Smooth muscle cell (in vitro differentiated cells): Measurements from ENCODE around the gene GPC5. TPM values are rescaled to one million over a fixed set of nuclear protein-coding genes. Genes with fewer than 3 reads are reported as not detected.

Experiments used
- DNase-seq: peaks from one replicate; lab custom pipeline; 2025; ENCODE audit not compliant: unreplicated experiment; lab: John Stamatoyannopoulos, UW
- H2AFZ ChIP-seq: fragments of 200-600 bp; sonication (generic); 2 replicates; pipeline ENCODE4 v1.6.0; 2016; ENCODE audit warnings: antibody characterized with exemption, low read depth, mild to moderate bottlenecking
- H3F3A ChIP-seq: fragments of 200-600 bp; sonication (generic); 2 replicates; pipeline ENCODE4 v1.6.0; 2017; ENCODE audit warnings: antibody characterized with exemption, low read depth
- H3K27ac ChIP-seq: fragments of 200-600 bp; sonication (generic); 2 replicates; pipeline ENCODE4 v1.5.1; 2016; ENCODE audit warnings: low read depth, mild to moderate bottlenecking
- H3K27me3 ChIP-seq: fragments of 200-600 bp; sonication (generic); 2 replicates; pipeline ENCODE4 v1.6.1; 2016; ENCODE audit warnings: low read depth, mild to moderate bottlenecking
- H3K36me3 ChIP-seq: fragments of 200-600 bp; sonication (generic); 2 replicates; pipeline ENCODE4 v1.5.1; 2016; ENCODE audit warnings: low read depth
- H3K4me1 ChIP-seq: fragments of 200-600 bp; sonication (generic); 2 replicates; pipeline ENCODE4 v1.5.1; 2016; ENCODE audit warnings: low read depth
- H3K4me2 ChIP-seq: fragments of 200-600 bp; sonication (generic); 2 replicates; pipeline ENCODE4 v1.6.0; 2016; ENCODE audit warnings: mild to moderate bottlenecking
- H3K4me3 ChIP-seq: fragments of 200-600 bp; sonication (generic); 2 replicates; pipeline ENCODE4 v1.5.1; 2016; ENCODE audit warnings: mild to moderate bottlenecking
- H3K79me2 ChIP-seq: fragments of 200-600 bp; sonication (generic); 2 replicates; pipeline ENCODE4 v1.6.0; 2016; ENCODE audit warnings: low read depth, mild to moderate bottlenecking
- H3K9ac ChIP-seq: fragments of 200-600 bp; sonication (generic); 2 replicates; pipeline ENCODE4 v1.6.0; 2016; ENCODE audit warnings: low read depth
- H3K9me3 ChIP-seq: fragments of 200-600 bp; sonication (generic); replicated peaks from 2 replicates; pipeline ENCODE4 v1.5.1; 2016; ENCODE audit warnings: low read depth
- H4K20me1 ChIP-seq: fragments of 200-600 bp; sonication (generic); 2 replicates; pipeline ENCODE4 v1.6.0; 2016; ENCODE audit warnings: low read depth
- WGBS: methylation state at CpG from one replicate; pipeline ENCODE4 v1.1.7; 2016; ENCODE audit warnings: low lambda C conversion rate; 5-methylcytosine and 5-hydroxymethylcytosine counted together
- polyA plus RNA-seq: library from polyadenylated mRNA; unstranded; fragments of >200 nt; fragmentation: Nextera tagmentation; extraction: Ambion mirVana; gene quantifications from 2 replicates; pipeline ENCODE4 v1.2.1, GENCODE V29; 2016
- total RNA-seq: library from RNA; depleted of rRNA; stranded (reverse); fragments of >200 nt; gene quantifications from 2 replicates; pipeline ENCODE4 v1.2.3, GENCODE V29; 2014
- TF ChIP-seq, protein P1 (sequence below): fragments of 200-600 bp; sonication (generic); IDR thresholded peaks from 2 replicates; pipeline ENCODE4 v1.5.1; 2017; ENCODE audit warnings: borderline replicate concordance, mild to moderate bottlenecking, antibody characterized with exemption; ENCODE audit not compliant: insufficient read depth, poor library complexity, severe bottlenecking

The GPC5 gene
- total and polyA plus RNA-seq, 2 experiments from 2014 or later: 0.99 to 1.0 TPM

DNA sequence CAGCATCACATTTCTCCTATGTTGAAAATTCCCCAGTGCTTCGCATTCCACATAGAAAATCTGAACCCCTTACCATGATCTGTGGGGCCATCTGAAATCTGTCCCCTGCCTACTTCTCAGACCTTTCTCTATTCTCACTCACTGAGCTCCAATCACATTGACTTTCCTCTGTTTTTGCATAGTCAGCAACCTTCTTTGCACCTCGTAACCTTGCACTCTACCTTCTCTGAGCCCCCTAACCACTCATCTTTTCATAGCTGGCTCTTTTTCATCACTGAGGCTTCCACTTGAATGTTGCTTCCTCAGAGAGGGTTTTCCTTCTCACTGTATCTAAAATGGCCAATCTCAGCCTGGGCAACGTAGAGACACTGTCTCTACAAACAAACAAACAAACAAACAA lies 286.3 kb downstream of the GPC5 start:
- Histone ChIP-seq H3K27ac (no peak overlapping the region), H2AFZ (no peak overlapping the region), H3K9ac (no peak overlapping the region), H4K20me1 (no peaks in the 10 kb centered on the region), H3K4me1 (no peaks in the 10 kb centered on the region), H3K27me3 (no peaks in the 10 kb centered on the region), H3F3A (no peaks in the 10 kb centered on the region), H3K4me2 (no peak overlapping the region), H3K9me3 (no peaks in the 10 kb centered on the region), H3K36me3 (no peaks in the 10 kb centered on the region), H3K79me2 (no peaks in the 10 kb centered on the region), H3K4me3 (no peak overlapping the region)
- WGBS: 81% methylated on average over 3 of the region's 3 CpGs
- TF ChIP-seq, protein P1, sequence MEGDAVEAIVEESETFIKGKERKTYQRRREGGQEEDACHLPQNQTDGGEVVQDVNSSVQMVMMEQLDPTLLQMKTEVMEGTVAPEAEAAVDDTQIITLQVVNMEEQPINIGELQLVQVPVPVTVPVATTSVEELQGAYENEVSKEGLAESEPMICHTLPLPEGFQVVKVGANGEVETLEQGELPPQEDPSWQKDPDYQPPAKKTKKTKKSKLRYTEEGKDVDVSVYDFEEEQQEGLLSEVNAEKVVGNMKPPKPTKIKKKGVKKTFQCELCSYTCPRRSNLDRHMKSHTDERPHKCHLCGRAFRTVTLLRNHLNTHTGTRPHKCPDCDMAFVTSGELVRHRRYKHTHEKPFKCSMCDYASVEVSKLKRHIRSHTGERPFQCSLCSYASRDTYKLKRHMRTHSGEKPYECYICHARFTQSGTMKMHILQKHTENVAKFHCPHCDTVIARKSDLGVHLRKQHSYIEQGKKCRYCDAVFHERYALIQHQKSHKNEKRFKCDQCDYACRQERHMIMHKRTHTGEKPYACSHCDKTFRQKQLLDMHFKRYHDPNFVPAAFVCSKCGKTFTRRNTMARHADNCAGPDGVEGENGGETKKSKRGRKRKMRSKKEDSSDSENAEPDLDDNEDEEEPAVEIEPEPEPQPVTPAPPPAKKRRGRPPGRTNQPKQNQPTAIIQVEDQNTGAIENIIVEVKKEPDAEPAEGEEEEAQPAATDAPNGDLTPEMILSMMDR: no peak
- DNase-seq: no peak

DNA sequence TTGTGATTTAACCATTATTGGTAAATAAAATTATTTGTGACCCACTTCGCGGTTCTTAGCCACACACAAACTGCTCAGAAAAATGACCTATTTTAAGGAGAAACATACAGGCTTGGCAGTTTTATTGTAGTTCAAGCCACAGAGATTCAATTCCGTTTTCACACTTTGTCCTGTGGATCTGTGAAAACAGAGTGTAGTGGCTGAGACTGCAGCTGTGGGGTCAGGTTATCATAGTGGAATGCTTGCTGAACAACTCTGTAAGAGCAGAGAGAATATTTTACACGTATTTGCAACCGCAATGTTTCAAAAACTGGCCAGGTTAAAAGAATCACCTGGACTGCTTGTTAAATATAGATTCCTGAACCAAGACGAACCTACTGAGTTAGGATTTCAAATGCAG lies 292.5 kb downstream of the GPC5 start:
- no peak for DNase-seq
- Histone ChIP-seq H2AFZ (no peak overlapping the region), H3K9me3 (no peaks in the 10 kb centered on the region), H3F3A (no peaks in the 10 kb centered on the region), H4K20me1 (no peaks in the 10 kb centered on the region), H3K4me3 (no peak overlapping the region), H3K9ac (no peak overlapping the region), H3K27ac (no peak overlapping the region), H3K4me1 (no peaks in the 10 kb centered on the region), H3K36me3 (no peaks in the 10 kb centered on the region), H3K79me2 (no peaks in the 10 kb centered on the region), H3K4me2 (no peak overlapping the region), H3K27me3 (no peaks in the 10 kb centered on the region)
- WGBS: 81% methylated on average over 6 of the region's 6 CpGs
- TF ChIP-seq, protein P1: no peak

DNA sequence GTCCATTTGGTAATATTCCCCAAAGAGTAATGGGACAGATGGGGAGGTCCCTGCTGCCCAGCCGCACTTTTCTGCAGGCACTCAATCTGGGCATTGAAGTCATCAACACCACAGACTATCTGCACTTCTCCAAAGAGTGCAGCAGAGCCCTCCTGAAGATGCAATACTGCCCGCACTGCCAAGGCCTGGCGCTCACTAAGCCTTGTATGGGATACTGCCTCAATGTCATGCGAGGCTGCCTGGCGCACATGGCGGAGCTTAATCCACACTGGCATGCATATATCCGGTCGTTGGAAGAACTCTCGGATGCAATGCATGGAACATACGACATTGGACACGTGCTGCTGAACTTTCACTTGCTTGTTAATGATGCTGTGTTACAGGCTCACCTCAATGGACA lies 295.0 kb downstream of the GPC5 start:
- Histone ChIP-seq H3K36me3 (no peaks in the 10 kb centered on the region), H3K9ac (no peak overlapping the region), H3K9me3 (no peaks in the 10 kb centered on the region), H3K4me2 (no peak overlapping the region), H4K20me1 (no peaks in the 10 kb centered on the region), H3K4me3 (no peak overlapping the region), H3F3A (no peaks in the 10 kb centered on the region), H3K4me1 (no peaks in the 10 kb centered on the region), H3K27ac (no peak overlapping the region), H2AFZ (no peak overlapping the region), H3K79me2 (no peaks in the 10 kb centered on the region), H3K27me3 (no peaks in the 10 kb centered on the region)
- TF ChIP-seq, protein P1: no peak
- DNase-seq: no peak
- 96% methylated on average over 11 of the region's 11 CpGs for WGBS

DNA sequence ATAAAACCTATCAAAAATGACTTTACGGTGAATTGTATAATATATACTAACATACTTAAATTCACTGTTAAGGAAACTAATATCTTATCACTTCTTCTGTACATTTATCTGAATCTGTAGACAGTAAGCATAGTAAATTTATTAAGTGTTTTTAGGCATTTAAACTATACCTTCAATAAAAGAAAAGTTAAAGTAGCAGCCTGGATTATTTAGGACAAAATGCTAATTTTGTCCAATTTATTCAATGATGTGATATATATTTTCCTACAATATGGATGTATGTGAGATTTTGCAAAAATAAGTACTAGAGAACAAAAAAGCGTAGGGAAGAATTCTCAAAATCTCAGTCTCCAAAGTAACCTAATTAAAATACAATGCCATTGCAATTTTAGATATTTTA lies 299.9 kb downstream of the GPC5 start:
- Histone ChIP-seq H3K36me3 (no peaks in the 10 kb centered on the region), H3F3A (no peaks in the 10 kb centered on the region), H3K27ac (no peak overlapping the region), H4K20me1 (no peaks in the 10 kb centered on the region), H3K79me2 (no peaks in the 10 kb centered on the region), H3K9ac (no peak overlapping the region), H3K4me3 (no peak overlapping the region), H3K27me3 (no peaks in the 10 kb centered on the region), H2AFZ (no peak overlapping the region), H3K9me3 (no peaks in the 10 kb centered on the region), H3K4me1 (no peaks in the 10 kb centered on the region), H3K4me2 (no peak overlapping the region)
- no peak for DNase-seq
- TF ChIP-seq, protein P1: no peak
- 93% methylated on average over 2 of the region's 2 CpGs for WGBS
